GM19372 (cell line): Measurements from ENCODE around the gene GPR176.
"Not testable (repeated sequence)": the region's sequence is repeated elsewhere in the genome, so short reads cannot be mapped to it uniquely, and the experiment has no call there.

Experiments
- ATAC-seq: cut with Tn5 transposase; IDR thresholded peaks from one replicate; pipeline ENCODE4 v1.9.1; 2021; ENCODE audit warnings: mild to moderate bottlenecking, low read depth, moderate library complexity; ENCODE audit not compliant: unreplicated experiment

The GPR176 gene

GRCh38 chr15:39936187-39936586, 16.1 kb upstream of the GPR176 start:
- no peak for ATAC-seq

GRCh38 chr15:39935241-39935640, 15.2 kb upstream of the GPR176 start:
- ATAC-seq, result no peak

GRCh38 chr15:39934397-39935071, 14.5 kb upstream of the GPR176 start:
- no peak for ATAC-seq

- no peak for ATAC-seq
These were observed 11.5 kb upstream of the GPR176 start for GRCh38 chr15:39931615-39932014.

GRCh38 chr15:39926526-39926925, 6.5 kb upstream of the GPR176 start:
- ATAC-seq, result no peak

- no peak for ATAC-seq
These were observed 5.2 kb upstream of the GPR176 start for GRCh38 chr15:39925112-39925842.

- no peak for ATAC-seq
These were observed 4.4 kb upstream of the GPR176 start for GRCh38 chr15:39924437-39924836.

- ATAC-seq, result no peak
These were observed 2.5 kb upstream of the GPR176 start for GRCh38 chr15:39922462-39923092.

GRCh38 chr15:39921274-39921638, 1.2 kb upstream of the GPR176 start:
- no peak for ATAC-seq

- peak; percentile 84 for ATAC-seq
These were observed 626 bp upstream of the GPR176 start for GRCh38 chr15:39920510-39921273.

- ATAC-seq, result no peak
These were observed 687 bp downstream of the GPR176 start for GRCh38 chr15:39919411-39919747.

- no peak for ATAC-seq
These were observed 1.2 kb downstream of the GPR176 start for GRCh38 chr15:39918688-39919385.

GRCh38 chr15:39914977-39915376, 5.1 kb downstream of the GPR176 start:
- no peak for ATAC-seq

GRCh38 chr15:39909007-39909406, 11.1 kb downstream of the GPR176 start:
- ATAC-seq, result no peak

GRCh38 chr15:39908186-39908585, 11.9 kb downstream of the GPR176 start:
- ATAC-seq, result no peak

- ATAC-seq, result no peak
These were observed 12.8 kb downstream of the GPR176 start for GRCh38 chr15:39907216-39907615.

- no peak for ATAC-seq
These were observed 16.0 kb downstream of the GPR176 start for GRCh38 chr15:39904115-39904514.

- no peak for ATAC-seq
These were observed 21.7 kb downstream of the GPR176 start for GRCh38 chr15:39898317-39898716.

- ATAC-seq, result no peak
These were observed 23.2 kb downstream of the GPR176 start for GRCh38 chr15:39896846-39897245.

- no peak for ATAC-seq
These were observed 24.0 kb downstream of the GPR176 start for GRCh38 chr15:39896101-39896500.

GRCh38 chr15:39893051-39893450, 27.0 kb downstream of the GPR176 start:
- ATAC-seq, result not testable (repeated sequence)
